Measurements from ENCODE around the gene ZMAT5. TPM values are rescaled to one million over a fixed set of nuclear protein-coding genes. Genes with fewer than 3 reads are reported as not detected.

Gene ZMAT5
- total and polyA plus RNA-seq, 10 of the 15 experiments (the other 5 are each of a cell fraction or from before 2014, with no cell fraction given), result 2.3 to 43.0 (median 21.9) TPM

GRCh38 chr22:29702000-29702930 lies 64.5 kb downstream of the ZMAT5 start:
- H3K36me3 ChIP-seq (ENCODE audit: control insufficient read depth in 2 of 2, insufficient read depth in 2 of 2, low read length in 1 of 2), result no peaks in the 10 kb centered on the region
- H3K27ac ChIP-seq (ENCODE audit: control insufficient read depth, insufficient read depth), result no peak overlapping the region
- RAD21 ChIA-PET (ENCODE audit: unreplicated experiment), result interaction anchor here (1.0 to 1.2 kb wide), 2 partner anchors 303 to 386 kb away, joined by 3 read pairs; no protein-coding TSS in a partner anchor
- no peaks in the 10 kb centered on the region for H4K20me1 ChIP-seq (ENCODE audit: control insufficient read depth, insufficient read depth)
- CTCF ChIA-PET, result interaction anchor here (0.5 to 1.2 kb wide), 3 partner anchors 64 to 302 kb away, joined by 3 to 10 read pairs (median 5); no protein-coding TSS in a partner anchor
- no peaks in the 10 kb centered on the region for H3K27me3 ChIP-seq (replicated peaks in 1 of 2; ENCODE audit: control insufficient read depth in 2 of 2, insufficient read depth in 2 of 2, low read length in 1 of 2)
- no peak for FAIRE-seq
- no TSS peak for BruUV-seq (replicated peaks)
- H2AFZ ChIP-seq (ENCODE audit: control insufficient read depth, low read depth, low read length), result no peak overlapping the region
- TF ChIP-seq SREBF2 (IDR thresholded peaks at IDR 0.05; ENCODE audit: low read length) (no peak), BCL11A (IDR thresholded peaks at IDR 0.05; ENCODE audit: low read depth, low read length) (no peak)
- SMC1A ChIA-PET (ENCODE audit: uncharacterized antibody, unreplicated experiment), result interaction anchor here (1.1 to 1.2 kb wide), 3 partner anchors 13 to 376 kb away, joined by 3 read pairs; no protein-coding TSS in a partner anchor
- H3K4me1 ChIP-seq (ENCODE audit: control insufficient read depth, insufficient read depth, low read length), result 0 out of 2 replicates have a peak, but pooled peaks cover 3% of the 10 kb centered on the region
- DNase-seq (ENCODE audit: low read depth, low spot score), result no peak
- ATAC-seq, result no peak; the same call in 2 of the 3 replicates
- no peak overlapping the region for H3K4me2 ChIP-seq (ENCODE audit: control insufficient read depth, insufficient read depth)
- no peak overlapping the region for H3K9ac ChIP-seq (ENCODE audit: control insufficient read depth, insufficient read depth, low read length)
- no peak overlapping the region for H3K4me3 ChIP-seq
- in situ Hi-C loops (cut with MboI), result no loop called here
- WGBS (ENCODE audit: insufficient coverage, insufficient replicate concordance, low lambda C conversion rate, missing lambda C conversion rate), result 56% methylated on average over 14 of the region's 14 CpGs
- POLR2A ChIA-PET, result no interaction called here
- intact Hi-C loops (cut with micrococcal nuclease; ENCODE audit: unreplicated experiment), result no loop called here
- no peaks in the 10 kb centered on the region for H3K79me2 ChIP-seq (ENCODE audit: control insufficient read depth, insufficient read depth, low read length)
- H3K9me3 ChIP-seq (replicated peaks; ENCODE audit: control insufficient read depth, insufficient read depth, low read length), result no peaks in the 10 kb centered on the region

DNA sequence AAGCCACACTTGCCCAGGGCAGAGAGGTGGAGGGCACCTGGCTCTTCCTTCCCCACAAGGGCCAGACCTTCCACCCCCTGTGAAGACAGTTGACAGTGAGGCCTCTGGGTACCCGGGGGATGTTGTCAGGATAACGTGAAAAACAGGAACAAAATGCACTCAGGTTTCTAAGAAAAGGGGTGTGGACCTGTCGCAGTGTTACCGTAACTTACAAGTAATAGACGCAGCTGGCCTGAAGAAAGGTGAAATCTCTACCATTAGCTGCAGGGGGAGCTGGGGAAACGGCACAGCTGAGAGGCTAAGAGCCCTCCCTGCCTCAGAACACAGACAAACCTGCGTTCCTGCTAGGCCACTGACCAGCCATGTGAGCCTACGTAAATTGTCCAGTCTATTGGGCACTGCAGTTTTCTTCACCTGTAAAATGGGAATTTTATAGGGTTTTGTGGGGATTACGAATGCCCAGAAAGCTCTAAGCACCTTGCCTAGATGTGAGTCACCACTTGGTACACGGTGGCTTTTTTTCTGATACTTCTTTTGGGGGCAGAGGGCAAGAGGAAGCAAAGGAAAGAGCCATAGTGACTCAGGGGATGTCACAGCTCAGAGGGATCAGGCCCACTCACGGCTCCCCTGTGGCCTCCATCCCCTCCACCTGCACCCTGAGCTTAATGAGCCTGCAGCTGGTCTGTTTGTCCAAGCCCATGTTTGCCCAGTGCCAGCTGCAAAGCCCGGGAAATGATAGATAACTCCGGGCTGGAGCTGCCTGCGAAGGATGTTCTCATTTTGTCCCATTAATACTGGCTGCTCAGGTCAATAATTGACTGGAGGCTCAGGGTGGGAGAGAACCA lies 65.4 kb downstream of the ZMAT5 start:
- H3K4me1 ChIP-seq (ENCODE audit: control insufficient read depth, insufficient read depth, low read length), result 0 out of 2 replicates have a peak, but pooled peaks cover 3% of the 10 kb centered on the region
- RAD21 ChIA-PET (ENCODE audit: unreplicated experiment), result interaction anchor here (0.6 to 1.2 kb wide), 2 partner anchors 59 to 304 kb away, joined by 3 to 4 read pairs; no protein-coding TSS in a partner anchor
- H4K20me1 ChIP-seq (ENCODE audit: control insufficient read depth, insufficient read depth), result no peaks in the 10 kb centered on the region
- in situ Hi-C loops (cut with MboI) (no loop called here), intact Hi-C loops (cut with micrococcal nuclease; ENCODE audit: unreplicated experiment) (no loop called here)
- H3K4me3 ChIP-seq, result no peak overlapping the region
- POLR2A ChIA-PET, result no interaction called here
- ATAC-seq, result peak; percentile 66
- H3K36me3 ChIP-seq (ENCODE audit: control insufficient read depth in 2 of 2, insufficient read depth in 2 of 2, low read length in 1 of 2), result no peaks in the 10 kb centered on the region
- H3K27me3 ChIP-seq (replicated peaks in 1 of 2; ENCODE audit: control insufficient read depth in 2 of 2, insufficient read depth in 2 of 2, low read length in 1 of 2), result no peaks in the 10 kb centered on the region
- 45% methylated on average over 14 of the region's 14 CpGs for WGBS (ENCODE audit: insufficient coverage, insufficient replicate concordance, low lambda C conversion rate, missing lambda C conversion rate)
- DNase-seq (ENCODE audit: low read depth, low spot score), result no peak
- no TSS peak for BruUV-seq (replicated peaks)
- TF ChIP-seq, protein P1, sequence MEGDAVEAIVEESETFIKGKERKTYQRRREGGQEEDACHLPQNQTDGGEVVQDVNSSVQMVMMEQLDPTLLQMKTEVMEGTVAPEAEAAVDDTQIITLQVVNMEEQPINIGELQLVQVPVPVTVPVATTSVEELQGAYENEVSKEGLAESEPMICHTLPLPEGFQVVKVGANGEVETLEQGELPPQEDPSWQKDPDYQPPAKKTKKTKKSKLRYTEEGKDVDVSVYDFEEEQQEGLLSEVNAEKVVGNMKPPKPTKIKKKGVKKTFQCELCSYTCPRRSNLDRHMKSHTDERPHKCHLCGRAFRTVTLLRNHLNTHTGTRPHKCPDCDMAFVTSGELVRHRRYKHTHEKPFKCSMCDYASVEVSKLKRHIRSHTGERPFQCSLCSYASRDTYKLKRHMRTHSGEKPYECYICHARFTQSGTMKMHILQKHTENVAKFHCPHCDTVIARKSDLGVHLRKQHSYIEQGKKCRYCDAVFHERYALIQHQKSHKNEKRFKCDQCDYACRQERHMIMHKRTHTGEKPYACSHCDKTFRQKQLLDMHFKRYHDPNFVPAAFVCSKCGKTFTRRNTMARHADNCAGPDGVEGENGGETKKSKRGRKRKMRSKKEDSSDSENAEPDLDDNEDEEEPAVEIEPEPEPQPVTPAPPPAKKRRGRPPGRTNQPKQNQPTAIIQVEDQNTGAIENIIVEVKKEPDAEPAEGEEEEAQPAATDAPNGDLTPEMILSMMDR (IDR thresholded peaks at IDR 0.05 in 2 of 3, conservative IDR thresholded peaks at IDR 0.05 in 1 of 3; ENCODE audit: control insufficient read depth in 2 of 3, extremely low read depth in 1 of 3, insufficient read depth in 1 of 3, low read depth in 3 of 3, low read length in 3 of 3), result peak; percentile 16 to 28 (median 21); a peak in 3 of 6 replicates
- TF ChIP-seq ASH2L (IDR thresholded peaks at IDR 0.05; ENCODE audit: borderline replicate concordance, low read depth) (no peak), GATAD2B (conservative IDR thresholded peaks at IDR 0.05; ENCODE audit: low read depth) (no peak), RAD21 (IDR thresholded peaks at IDR 0.05; ENCODE audit: insufficient read depth, low read depth, low read length) (0 out of 2 replicates have a peak, but pooled peaks have one; percentile 12)
- TF ChIP-seq, protein P2, sequence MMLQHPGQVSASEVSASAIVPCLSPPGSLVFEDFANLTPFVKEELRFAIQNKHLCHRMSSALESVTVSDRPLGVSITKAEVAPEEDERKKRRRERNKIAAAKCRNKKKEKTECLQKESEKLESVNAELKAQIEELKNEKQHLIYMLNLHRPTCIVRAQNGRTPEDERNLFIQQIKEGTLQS (IDR thresholded peaks at IDR 0.05; ENCODE audit: borderline replicate concordance, extremely low read depth, low read depth, low read length), result no peak
- no peak overlapping the region for H2AFZ ChIP-seq (ENCODE audit: control insufficient read depth, low read depth, low read length)
- H3K9ac ChIP-seq (ENCODE audit: control insufficient read depth, insufficient read depth, low read length), result no peak overlapping the region
- CTCF ChIA-PET, result interaction anchor here (0.5 to 1.2 kb wide), 3 partner anchors 20 to 303 kb away, joined by 4 to 10 read pairs (median 5); no protein-coding TSS in a partner anchor
- no peaks in the 10 kb centered on the region for H3K79me2 ChIP-seq (ENCODE audit: control insufficient read depth, insufficient read depth, low read length)
- no peak overlapping the region for H3K4me2 ChIP-seq (ENCODE audit: control insufficient read depth, insufficient read depth)
- H3K27ac ChIP-seq (ENCODE audit: control insufficient read depth, insufficient read depth), result no peak overlapping the region
- H3K9me3 ChIP-seq (replicated peaks; ENCODE audit: control insufficient read depth, insufficient read depth, low read length), result no peaks in the 10 kb centered on the region
- SMC1A ChIA-PET (ENCODE audit: uncharacterized antibody, unreplicated experiment), result interaction anchor here (1.1 to 1.2 kb wide), 3 partner anchors 12 to 377 kb away, joined by 3 read pairs; no protein-coding TSS in a partner anchor
- no peak for FAIRE-seq

Measured in GM12878 (cell line).